Tibial nerve (tissue), 4 donors: ENCODE results near the gene INHA. TPM values are rescaled to one million over a fixed set of nuclear protein-coding genes. Genes with fewer than 3 reads are reported as not detected.

ENCODE experiments used
- DNase-seq, 2 donors: peaks; one replicate each; pipeline ENCODE4 v3.0.0-alpha.2; 2019; ENCODE audit warnings: low spot score in 2 of 2
- H3K27ac ChIP-seq, 4 donors: fragments of 200-600 bp; sonication (generic) in 3 of 4; one replicate each; pipeline ENCODE4 v1.5.1; 2017 to 2019; ENCODE audit warnings: mild to moderate bottlenecking in 1 of 4
- H3K27me3 ChIP-seq, 2 donors: fragments of 200-600 bp; sonication (generic) in 1 of 2; one replicate each; pipeline versions ENCODE4 v1.5.1 to v1.6.0; 2017 to 2019
- H3K36me3 ChIP-seq, 3 donors: fragments of 200-600 bp; sonication (generic); one replicate each; pipeline ENCODE4 v1.5.1; 2018 to 2019
- H3K4me1 ChIP-seq, 4 donors: fragments of 200-600 bp; sonication (generic) in 3 of 4; one replicate each; pipeline ENCODE4 v1.5.1; 2017 to 2019
- H3K4me3 ChIP-seq, 4 donors: fragments of 200-600 bp; sonication (generic) in 3 of 4; one replicate each; pipeline ENCODE4 v1.5.1; 2017 to 2019; ENCODE audit warnings: mild to moderate bottlenecking in 1 of 4, moderate library complexity in 1 of 4
- H3K9me3 ChIP-seq, 4 donors: fragments of 200-600 bp; sonication (generic) in 3 of 4; one replicate each; pipeline ENCODE4 v1.5.1; 2017 to 2019
- CTCF ChIP-seq, 5 experiments: fragments of 200-600 bp in 3 of 5; fragments of 450-650 bp in 2 of 5; sonication (generic) in 3 of 5; IDR thresholded peaks; one replicate each; pipeline ENCODE4 v1.5.1; 2016 to 2019; ENCODE audit warnings: antibody characterized with exemption in 5 of 5, mild to moderate bottlenecking in 3 of 5, moderate library complexity in 2 of 5
- EP300 ChIP-seq, 2 donors: sonication (generic); formaldehyde crosslinking; IDR thresholded peaks; one replicate each; pipeline ENCODE4 v1.6.1; 2017; ENCODE audit warnings: antibody characterized with exemption in 2 of 2, mild to moderate bottlenecking in 1 of 2
- POLR2A ChIP-seq, 2 donors: fragments of 450-650 bp; IDR thresholded peaks; one replicate each; pipeline ENCODE4 v1.6.1; 2017; ENCODE audit warnings: antibody characterized with exemption in 2 of 2, mild to moderate bottlenecking in 2 of 2, moderate library complexity in 2 of 2
- WGBS, 2 donors: methylation state at CpG; one replicate each; pipeline ENCODE4 v1.1.5; 2018; 5-methylcytosine and 5-hydroxymethylcytosine counted together
- total RNA-seq, 4 donors: library from RNA; depleted of rRNA; stranded (reverse); fragments of >200 nt; gene quantifications; one replicate each; pipeline ENCODE4 v1.1.0, GENCODE V29; 2016

The INHA gene
- total RNA-seq, 4 donors from 2014 or later: 1.1 to 1.4 TPM; not detected in 2

GRCh38 chr2:219615894-219616293, 43.8 kb downstream of the INHA start:
- no peaks in the 10 kb centered on the region for H3K4me1 ChIP-seq
- H3K36me3 ChIP-seq: peaks cover 0 to 56% (median 0%) of the 10 kb centered on the region in 3 donors
- TF ChIP-seq POLR2A (IDR thresholded peaks at IDR 0.05): no peak
- no peak for TF ChIP-seq EP300 (IDR thresholded peaks at IDR 0.05)
- TF ChIP-seq CTCF (IDR thresholded peaks at IDR 0.05): no peak
- no peak for DNase-seq
- 90 to 94% methylated on average over 6 to 8 of the region's 12 CpGs for WGBS, 2 donors
- no peaks in the 10 kb centered on the region for H3K27me3 ChIP-seq
- H3K27ac ChIP-seq: no peak overlapping the region
- H3K9me3 ChIP-seq: no peaks in the 10 kb centered on the region
- H3K4me3 ChIP-seq: no peak overlapping the region

GRCh38 chr2:219616550-219616949, 44.4 kb downstream of the INHA start:
- Histone ChIP-seq H3K9me3 (no peaks in the 10 kb centered on the region), H3K4me3 (no peak overlapping the region), H3K36me3 (peaks cover 0 to 50% (median 0%) of the 10 kb centered on the region in 3 donors), H3K4me1 (no peaks in the 10 kb centered on the region), H3K27ac (no peak overlapping the region), H3K27me3 (no peaks in the 10 kb centered on the region)
- TF ChIP-seq CTCF (IDR thresholded peaks at IDR 0.05): no peak
- no peak for TF ChIP-seq EP300 (IDR thresholded peaks at IDR 0.05)
- no peak for TF ChIP-seq POLR2A (IDR thresholded peaks at IDR 0.05)
- WGBS, 2 donors: 68 to 69% methylated on average over 3 of the region's 4 CpGs
- no peak for DNase-seq

GRCh38 chr2:219618733-219619122, 46.6 kb downstream of the INHA start:
- TF ChIP-seq POLR2A (IDR thresholded peaks at IDR 0.05) (no peak), EP300 (IDR thresholded peaks at IDR 0.05) (no peak), CTCF (IDR thresholded peaks at IDR 0.05) (no peak)
- Histone ChIP-seq H3K4me3 (no peak overlapping the region), H3K9me3 (no peaks in the 10 kb centered on the region), H3K27ac (no peak overlapping the region), H3K36me3 (peaks cover 0 to 31% (median 0%) of the 10 kb centered on the region in 3 donors), H3K27me3 (no peaks in the 10 kb centered on the region), H3K4me1 (no peaks in the 10 kb centered on the region)
- no peak for DNase-seq
- 88 to 91% methylated on average over 3 of the region's 3 CpGs for WGBS, 2 donors

GRCh38 chr2:219619235-219619634, 47.1 kb downstream of the INHA start:
- H3K4me1 ChIP-seq: no peaks in the 10 kb centered on the region
- no peak overlapping the region for H3K4me3 ChIP-seq
- H3K27me3 ChIP-seq: no peaks in the 10 kb centered on the region
- TF ChIP-seq POLR2A (IDR thresholded peaks at IDR 0.05): no peak
- no peak for TF ChIP-seq EP300 (IDR thresholded peaks at IDR 0.05)
- TF ChIP-seq CTCF (IDR thresholded peaks at IDR 0.05): no peak
- DNase-seq: no peak
- H3K36me3 ChIP-seq: peaks cover 0 to 26% (median 0%) of the 10 kb centered on the region in 3 donors
- no peak overlapping the region for H3K27ac ChIP-seq
- 48% methylated on average over 4 of the region's 4 CpGs for WGBS, 2 donors
- no peaks in the 10 kb centered on the region for H3K9me3 ChIP-seq

- TF ChIP-seq POLR2A (IDR thresholded peaks at IDR 0.05) (no peak), CTCF (IDR thresholded peaks at IDR 0.05) (no peak), EP300 (IDR thresholded peaks at IDR 0.05) (no peak)
- no peak for DNase-seq
- no peaks in the 10 kb centered on the region for H3K9me3 ChIP-seq
- 74 to 82% methylated on average over 6 of the region's 6 CpGs for WGBS, 2 donors
- H3K4me3 ChIP-seq: no peak overlapping the region
- no peak overlapping the region for H3K27ac ChIP-seq
- no peaks in the 10 kb centered on the region for H3K27me3 ChIP-seq
- peaks cover 0 to 13% (median 0%) of the 10 kb centered on the region in 3 donors for H3K36me3 ChIP-seq
- no peaks in the 10 kb centered on the region for H3K4me1 ChIP-seq
These were observed 48.4 kb downstream of the INHA start for GRCh38 chr2:219620546-219620945.
